Measurements from ENCODE around the gene AUTS2.

DNA sequence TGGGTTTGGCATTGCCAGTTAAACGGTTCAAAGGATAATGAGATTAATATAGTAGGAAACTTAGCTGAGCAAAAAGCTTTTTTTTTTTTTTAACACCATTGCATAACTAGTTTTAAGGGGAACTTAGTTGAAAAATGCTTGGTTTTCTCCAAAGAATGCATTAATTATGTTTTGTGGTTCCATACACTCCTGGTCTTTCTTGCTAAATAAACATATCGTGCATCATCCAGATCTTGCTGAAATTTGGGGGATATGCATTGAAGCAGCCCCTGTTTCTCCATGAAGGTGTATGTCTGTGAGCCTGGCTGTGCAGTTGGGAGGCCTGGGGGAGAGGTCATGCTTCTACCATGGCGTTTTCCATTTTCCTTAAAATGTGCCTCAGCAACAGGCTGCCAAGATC lies 975.4 kb downstream of the AUTS2 start:
- no peak for TF ChIP-seq CTCF (IDR thresholded peaks at IDR 0.05; ENCODE audit: insufficient read depth, low read length, poor library complexity, severe bottlenecking)
- no peak for TF ChIP-seq EZH2phosphoT487 (conservative IDR thresholded peaks at IDR 0.05; ENCODE audit: low read length)

Data from SU-DHL-6 (cell line).